HEK293T (cell line): ENCODE results near the gene RBBP8NL.

Experiments
- CTCF ChIA-PET: fragments of 350-600 bp; formaldehyde crosslinking; extraction: SDS; loops from one replicate; lab custom pipeline; 2021; ENCODE audit warnings: antibody characterized with exemption, inconsistent platforms; lab: Yijun Ruan, JAX
- POLR2A ChIA-PET: fragments of 350-600 bp; formaldehyde crosslinking; extraction: SDS; loops from one replicate; lab custom pipeline; 2020; ENCODE audit warnings: antibody characterized with exemption, inconsistent platforms; lab: Yijun Ruan, JAX
- DNase-seq: peaks from one replicate; pipeline ENCODE4 v3.0.0; 2012; ENCODE audit warnings: mixed read lengths; ENCODE audit errors: extremely low spot score
- ARNT ChIP-seq: fragments of 450-650 bp; IDR thresholded peaks from 2 replicates; pipeline ENCODE4 v1.6.1; 2017; ENCODE audit warnings: mild to moderate bottlenecking
- BHLHE40 ChIP-seq: fragments of 450-650 bp; IDR thresholded peaks from 2 replicates; pipeline ENCODE4 v1.6.1; 2016; ENCODE audit warnings: mild to moderate bottlenecking, moderate library complexity, borderline replicate concordance
- CTBP1 ChIP-seq: fragments of 450-650 bp; IDR thresholded peaks from 2 replicates; pipeline ENCODE4 v1.6.1; 2016; ENCODE audit warnings: borderline replicate concordance
- ELF4 ChIP-seq: fragments of 450-650 bp; IDR thresholded peaks from 2 replicates; pipeline ENCODE4 v1.6.1; 2017; ENCODE audit warnings: antibody characterized with exemption
- FOXA1 ChIP-seq: fragments of 450-650 bp; IDR thresholded peaks from 2 replicates; pipeline ENCODE4 v1.6.1; 2016; ENCODE audit warnings: mild to moderate bottlenecking
- FOXK2 ChIP-seq: fragments of 450-650 bp; IDR thresholded peaks from 2 replicates; pipeline ENCODE4 v1.6.1; 2016; ENCODE audit warnings: mild to moderate bottlenecking
- FOXM1 ChIP-seq: fragments of 450-650 bp; IDR thresholded peaks from 2 replicates; pipeline ENCODE4 v1.6.1; 2017; ENCODE audit warnings: mild to moderate bottlenecking, borderline replicate concordance
- HDGF ChIP-seq: fragments of 450-650 bp; IDR thresholded peaks from 2 replicates; pipeline ENCODE4 v1.6.1; 2017; ENCODE audit warnings: antibody characterized with exemption, borderline replicate concordance
- L3MBTL2 ChIP-seq: fragments of 450-650 bp; conservative IDR thresholded peaks from 2 replicates; pipeline ENCODE4 v1.6.1; 2016; ENCODE audit warnings: mild to moderate bottlenecking
- LEF1 ChIP-seq: fragments of 450-650 bp; IDR thresholded peaks from 2 replicates; pipeline ENCODE4 v1.6.1; 2017; ENCODE audit warnings: mild to moderate bottlenecking, borderline replicate concordance
- NFRKB ChIP-seq: fragments of 450-650 bp; IDR thresholded peaks from 2 replicates; pipeline ENCODE4 v1.6.1; 2016; ENCODE audit warnings: mild to moderate bottlenecking, moderate library complexity
- PKNOX1 ChIP-seq: fragments of 450-650 bp; IDR thresholded peaks from 2 replicates; pipeline ENCODE4 v1.6.1; 2016
- SP1 ChIP-seq: fragments of 450-650 bp; IDR thresholded peaks from 2 replicates; pipeline ENCODE4 v1.6.1; 2017
- SUZ12 ChIP-seq: fragments of 450-650 bp; IDR thresholded peaks from 2 replicates; pipeline ENCODE4 v1.6.1; 2016; ENCODE audit warnings: mild to moderate bottlenecking
- TARDBP ChIP-seq: fragments of 450-650 bp; IDR thresholded peaks from 2 replicates; pipeline ENCODE4 v1.6.1; 2016
- ZNF384 ChIP-seq: fragments of 450-650 bp; IDR thresholded peaks from 2 replicates; pipeline ENCODE4 v1.6.1; 2016

RBBP8NL gene

GRCh38 chr20:62462976-62463592, 35.7 kb upstream of the RBBP8NL start:
- ChIA-PET CTCF (no interaction called here), POLR2A (no interaction called here)
- no peak for DNase-seq
- no peak for TF ChIP-seq LEF1
- TF ChIP-seq FOXK2: no peak
- no peak for TF ChIP-seq FOXA1
- TF ChIP-seq BHLHE40: no peak
- TF ChIP-seq TARDBP: no peak
- no peak for TF ChIP-seq FOXM1
- no peak for TF ChIP-seq L3MBTL2
- TF ChIP-seq ZNF384: no peak
- no peak for TF ChIP-seq ARNT
- TF ChIP-seq HDGF: no peak
- TF ChIP-seq NFRKB: no peak
- TF ChIP-seq ELF4: no peak
- TF ChIP-seq CTBP1: no peak

- ChIA-PET POLR2A (no interaction called here), CTCF (no interaction called here)
Observed at GRCh38 chr20:62461834-62462233, 34.5 kb upstream of the RBBP8NL start.

GRCh38 chr20:62461157-62461556, 33.8 kb upstream of the RBBP8NL start:
- DNase-seq: no peak
- CTCF ChIA-PET: no interaction called here
- POLR2A ChIA-PET: no interaction called here
- TF ChIP-seq ARNT: no peak
- TF ChIP-seq L3MBTL2: no peak
- TF ChIP-seq PKNOX1: no peak
- TF ChIP-seq FOXA1: no peak
- no peak for TF ChIP-seq NFRKB
- TF ChIP-seq SP1: no peak
- TF ChIP-seq FOXM1: no peak
- no peak for TF ChIP-seq HDGF
- TF ChIP-seq TARDBP: no peak
- TF ChIP-seq SUZ12: no peak
- TF ChIP-seq ELF4: no peak

More at GRCh38 chr20:62461834-62462233, 34.5 kb upstream of the RBBP8NL start:
- TF ChIP-seq L3MBTL2 (no peak), SP1 (no peak), TARDBP (no peak), CTBP1 (no peak), ARNT (no peak), SUZ12 (no peak), ZNF384 (no peak), FOXA1 (no peak)
- no peak for DNase-seq

- ChIA-PET CTCF (no interaction called here), POLR2A (no interaction called here)
- no peak for DNase-seq
- TF ChIP-seq TARDBP (no peak), BHLHE40 (no peak), SP1 (no peak), ARNT (no peak), HDGF (no peak), ELF4 (no peak), FOXA1 (no peak), LEF1 (no peak), ZNF384 (no peak), CTBP1 (no peak), FOXK2 (no peak), PKNOX1 (no peak), FOXM1 (no peak), L3MBTL2 (no peak), SUZ12 (no peak), NFRKB (no peak)
Observed at GRCh38 chr20:62460678-62461077, 33.3 kb upstream of the RBBP8NL start.

GRCh38 chr20:62459488-62459887, 32.1 kb upstream of the RBBP8NL start:
- ChIA-PET CTCF (interaction anchor here (0.7 kb wide), 1 partner anchor 11 kb away, joined by 3 read pairs; no protein-coding TSS in a partner anchor), POLR2A (no interaction called here)
- DNase-seq: no peak
- no peak for TF ChIP-seq SUZ12
- no peak for TF ChIP-seq ARNT
- no peak for TF ChIP-seq FOXM1
- no peak for TF ChIP-seq SP1
- no peak for TF ChIP-seq ZNF384

GRCh38 chr20:62458275-62459251, 31.2 kb upstream of the RBBP8NL start:
- ChIA-PET POLR2A (no interaction called here), CTCF (no interaction called here)
- TF ChIP-seq LEF1 (no peak), SP1 (no peak), FOXA1 (no peak), ARNT (no peak), L3MBTL2 (no peak), TARDBP (no peak), PKNOX1 (no peak), SUZ12 (no peak), FOXM1 (no peak), CTBP1 (no peak), FOXK2 (no peak), ZNF384 (no peak)
- no peak for DNase-seq
